Trophoblast cell (in vitro differentiated cells and primary cell): ENCODE results near the gene CCDC146.
"Not testable (repeated sequence)": the region's sequence is repeated elsewhere in the genome, so short reads cannot be mapped to it uniquely, and the experiment has no call there.

Experiments used
- DNase-seq, 2 donors: peaks; one replicate each; pipeline ENCODE4 v3.0.0-alpha.2; 2016
- H2AFZ ChIP-seq: 2 replicates; pipeline ENCODE4 v1.6.1; 2013; ENCODE audit warnings: low read length, moderate library complexity, mild to moderate bottlenecking; ENCODE audit not compliant: insufficient read depth, poor library complexity
- H2AK5ac ChIP-seq: 2 replicates; pipeline ENCODE4 v1.6.1; 2013; ENCODE audit warnings: mild to moderate bottlenecking, low read length
- H2BK120ac ChIP-seq: 2 replicates; pipeline ENCODE4 v1.6.1; 2013; ENCODE audit warnings: low read length, mild to moderate bottlenecking, moderate library complexity; ENCODE audit not compliant: insufficient read depth, poor library complexity
- H2BK12ac ChIP-seq: 2 replicates; pipeline ENCODE4 v1.6.1; 2013; ENCODE audit warnings: mild to moderate bottlenecking, low read length, moderate library complexity
- H2BK5ac ChIP-seq: 2 replicates; pipeline ENCODE4 v1.6.1; 2013; ENCODE audit warnings: low read length, low read depth, moderate library complexity, mild to moderate bottlenecking; ENCODE audit not compliant: poor library complexity
- H3K14ac ChIP-seq: 2 replicates; pipeline ENCODE4 v1.6.1; 2013; ENCODE audit warnings: mild to moderate bottlenecking, low read length
- H3K18ac ChIP-seq: 2 replicates; pipeline ENCODE4 v1.6.1; 2013; ENCODE audit warnings: mild to moderate bottlenecking, low read length
- H3K23ac ChIP-seq: 2 replicates; pipeline ENCODE4 v1.6.1; 2013; ENCODE audit warnings: low read length
- H3K27ac ChIP-seq: 2 replicates; pipeline ENCODE4 v1.5.1; 2013; ENCODE audit warnings: low read depth, mild to moderate bottlenecking, inconsistent platforms, low read length, moderate library complexity
- H3K27me3 ChIP-seq: 2 replicates; pipeline ENCODE4 v1.6.1; 2013; ENCODE audit warnings: inconsistent platforms, mild to moderate bottlenecking, low read length, moderate library complexity; ENCODE audit not compliant: insufficient read depth
- H3K36me3 ChIP-seq, 2 experiments: 1 replicate in 1 of 2; 2 replicates in 1 of 2; pipeline ENCODE4 v1.6.1; 2013; ENCODE audit warnings: low read length in 2 of 2, mild to moderate bottlenecking in 2 of 2, moderate library complexity in 1 of 2; ENCODE audit not compliant: insufficient read depth in 2 of 2, control insufficient read depth in 1 of 2
- H3K4ac ChIP-seq: 2 replicates; pipeline ENCODE4 v1.6.1; 2013; ENCODE audit warnings: low read depth, mild to moderate bottlenecking, low read length, moderate library complexity
- H3K4me1 ChIP-seq, 2 experiments: 1 replicate in 1 of 2; 2 replicates in 1 of 2; pipeline ENCODE4 v1.6.1; 2013; ENCODE audit warnings: low read length in 2 of 2, mild to moderate bottlenecking in 2 of 2, moderate library complexity in 1 of 2; ENCODE audit not compliant: insufficient read depth in 2 of 2, control insufficient read depth in 1 of 2
- H3K4me2 ChIP-seq: 2 replicates; pipeline ENCODE4 v1.6.1; 2013; ENCODE audit warnings: inconsistent platforms, mild to moderate bottlenecking, low read length, moderate library complexity
- H3K4me3 ChIP-seq: 2 replicates; pipeline ENCODE4 v1.5.1; 2013; ENCODE audit warnings: mild to moderate bottlenecking, low read depth, low read length, inconsistent platforms
- H3K79me1 ChIP-seq: one replicate; pipeline ENCODE4 v1.6.1; 2013; ENCODE audit warnings: low read length
- H3K79me2 ChIP-seq: 2 replicates; pipeline ENCODE4 v1.6.1; 2013; ENCODE audit warnings: low read length, mild to moderate bottlenecking; ENCODE audit not compliant: control insufficient read depth, insufficient read depth, poor library complexity
- H3K9ac ChIP-seq: 2 replicates; pipeline ENCODE4 v1.6.1; 2013; ENCODE audit warnings: mild to moderate bottlenecking, low read length
- H3K9me3 ChIP-seq: 2 replicates; pipeline ENCODE4 v1.6.1; 2013; ENCODE audit warnings: low read depth, mild to moderate bottlenecking, control low read depth, inconsistent platforms, low read length; ENCODE audit not compliant: insufficient read depth
- H4K12ac ChIP-seq: 2 replicates; pipeline ENCODE4 v1.6.1; 2013; ENCODE audit warnings: low read depth, mild to moderate bottlenecking, low read length, moderate library complexity
- H4K8ac ChIP-seq: 2 replicates; pipeline ENCODE4 v1.6.1; 2013; ENCODE audit warnings: low read depth, mild to moderate bottlenecking, low read length, moderate library complexity
- H4K91ac ChIP-seq: one replicate; pipeline ENCODE4 v1.6.1; 2013; ENCODE audit warnings: low read depth, mild to moderate bottlenecking, low read length, moderate library complexity
- WGBS: extraction: QIAGEN DNeasy Blood & Tissue Kit; methylation state at CpG from one replicate; pipeline ENCODE4 v1.1.7; 2013; ENCODE audit warnings: missing lambda C conversion rate; ENCODE audit not compliant: insufficient read length, insufficient coverage; ENCODE audit errors: extremely low coverage; 5-methylcytosine and 5-hydroxymethylcytosine counted together

CCDC146 gene

DNA sequence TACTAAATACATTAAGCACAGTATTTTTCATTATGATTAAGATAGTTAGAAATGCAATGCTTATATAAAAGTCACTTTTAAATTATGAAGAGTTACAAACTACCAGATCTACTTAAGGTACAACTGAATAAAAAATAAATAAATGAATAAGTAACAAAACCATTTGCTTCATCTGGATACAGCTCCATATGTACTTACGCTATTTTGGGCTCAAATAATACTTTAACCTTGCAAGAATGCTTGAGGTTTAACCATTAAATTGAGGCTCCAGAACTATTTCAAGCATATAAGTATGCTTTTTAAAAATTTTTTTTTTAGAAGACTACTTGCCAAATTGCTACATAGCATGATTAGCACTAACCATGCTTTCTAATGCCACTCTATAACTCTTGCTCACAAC is 14.1 kb upstream of the CCDC146 start:
- H3K4me2 ChIP-seq, H3K4me3 ChIP-seq, H3K18ac ChIP-seq, H3K79me1 ChIP-seq, H3K79me2 ChIP-seq, H3K4ac ChIP-seq, H3K14ac ChIP-seq, H2BK120ac ChIP-seq, H3K9me3 ChIP-seq, H3K27me3 ChIP-seq, H4K8ac ChIP-seq, H2BK5ac ChIP-seq, H4K12ac ChIP-seq, DNase-seq, H3K4me1 ChIP-seq, H3K36me3 ChIP-seq, H3K27ac ChIP-seq, H2AK5ac ChIP-seq, H3K9ac ChIP-seq, H2BK12ac ChIP-seq, H4K91ac ChIP-seq, H3K23ac ChIP-seq, H2AFZ ChIP-seq: not testable (repeated sequence)
- WGBS = no CpG with 5 or more reads among the region's 1 CpG

- H3K4me2 ChIP-seq, H3K9ac ChIP-seq, H3K4me1 ChIP-seq, H3K27ac ChIP-seq, H4K12ac ChIP-seq, H2BK12ac ChIP-seq, H3K14ac ChIP-seq, H2AK5ac ChIP-seq, H3K4ac ChIP-seq, H4K91ac ChIP-seq, H3K27me3 ChIP-seq, H3K4me3 ChIP-seq, H3K36me3 ChIP-seq, H2BK120ac ChIP-seq, H3K79me2 ChIP-seq, H4K8ac ChIP-seq, H3K18ac ChIP-seq, H2AFZ ChIP-seq, H2BK5ac ChIP-seq, H3K23ac ChIP-seq, H3K9me3 ChIP-seq, H3K79me1 ChIP-seq: not testable (repeated sequence)
- no CpG with 5 or more reads among the region's 2 CpGs for WGBS
- DNase-seq = peak in 1 of 2 donors; percentile 36
Observed at GRCh38 chr7:77112719-77113306, 9.6 kb upstream of the CCDC146 start.

DNA sequence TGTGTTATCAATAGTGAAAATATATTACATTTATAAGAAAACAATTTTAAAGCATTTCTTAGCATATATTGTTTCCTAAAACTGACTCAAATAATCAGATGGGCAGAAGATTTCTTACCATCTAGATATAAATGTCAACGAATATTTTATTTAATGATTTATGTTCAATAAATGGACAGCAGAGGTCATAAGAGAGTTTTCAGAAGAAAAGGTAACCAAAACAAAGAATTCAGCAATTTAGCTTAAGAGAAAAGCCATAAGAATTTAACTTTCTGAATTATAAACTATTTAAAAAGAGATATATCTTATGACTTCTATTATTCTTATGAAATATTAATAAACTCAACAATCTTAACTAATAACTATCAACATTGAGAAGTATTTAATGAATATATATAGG is 3.1 kb downstream of the CCDC146 start:
- not testable (repeated sequence) for H3K36me3 ChIP-seq, H3K27me3 ChIP-seq, H3K4me1 ChIP-seq, H2AK5ac ChIP-seq, H3K9ac ChIP-seq, H3K79me2 ChIP-seq, H2AFZ ChIP-seq, H4K91ac ChIP-seq, H3K18ac ChIP-seq, H4K8ac ChIP-seq, H2BK120ac ChIP-seq, H3K23ac ChIP-seq, H3K4me2 ChIP-seq, H2BK5ac ChIP-seq, H2BK12ac ChIP-seq, H3K27ac ChIP-seq, H3K4me3 ChIP-seq, H3K4ac ChIP-seq, H3K14ac ChIP-seq, H3K9me3 ChIP-seq, H4K12ac ChIP-seq, H3K79me1 ChIP-seq
- peak in 1 of 2 donors; percentile 34 for DNase-seq
- WGBS = no CpG with 5 or more reads among the region's 1 CpG

- H3K4me1 ChIP-seq, H4K12ac ChIP-seq, H3K79me2 ChIP-seq, H3K23ac ChIP-seq, H3K4me3 ChIP-seq, H3K36me3 ChIP-seq, H4K8ac ChIP-seq, H3K4me2 ChIP-seq, H2AFZ ChIP-seq, H3K9me3 ChIP-seq, H3K18ac ChIP-seq, H2BK120ac ChIP-seq, H3K79me1 ChIP-seq, H2AK5ac ChIP-seq, H3K27me3 ChIP-seq, H3K14ac ChIP-seq, H3K27ac ChIP-seq, H4K91ac ChIP-seq, H2BK5ac ChIP-seq, H3K4ac ChIP-seq, DNase-seq, H3K9ac ChIP-seq, H2BK12ac ChIP-seq: not testable (repeated sequence)
- WGBS = no CpG with 5 or more reads among the region's 9 CpGs
Observed at GRCh38 chr7:77127009-77127408, 4.6 kb downstream of the CCDC146 start.
